HCT116 (cell line): ENCODE measurements around the gene ZNF417. TPM values are rescaled to one million over a fixed set of nuclear protein-coding genes. Genes with fewer than 3 reads are reported as not detected.

Experiments
- ATAC-seq: fragments of 200-7000 bp; cut with Tn5 transposase; 2 replicates; pipeline ENCODE4 v1.9.1; 2020; ENCODE audit warnings: mild to moderate bottlenecking, moderate library complexity
- BruUV-seq: library from RNA; stranded (reverse); fragments of 400-500 nt; replicated peaks from 2 replicates; lab custom pipeline; 2021; lab: Mats Ljungman, UMichigan
- CTCF ChIA-PET: fragments of 300-600 bp; sonication (Branson Sonifier 250); formaldehyde crosslinking; loops from one replicate; lab custom pipeline; 2021; ENCODE audit warnings: antibody characterized with exemption; lab: Charles Lee
- POLR2A ChIA-PET: fragments of 300-600, 350-600 bp; sonication (Branson Sonifier 250); formaldehyde crosslinking; loops from one replicate; lab custom pipeline; 2021; ENCODE audit warnings: antibody characterized with exemption; lab: Charles Lee
- RAD21 ChIA-PET, 2 experiments: fragments of 300-600 bp; sonication (Branson Sonifier 250); formaldehyde crosslinking; loops; one replicate each; lab custom pipeline; 2023; ENCODE audit warnings: low total read pairs in 2 of 2; ENCODE audit not compliant: uncharacterized antibody in 2 of 2, unreplicated experiment in 2 of 2, low non-redundant PET in 1 of 2; lab: Charles Lee
- DNase-seq: peaks from one replicate; pipeline ENCODE4 v3.0.0-alpha.2; 2010; ENCODE audit warnings: low read depth, low spot score
- H2AFZ ChIP-seq: fragments of 200-600 bp; shearing (Covaris generic), sonication (generic); 2 replicates; pipeline ENCODE4 v1.6.1; 2017; ENCODE audit warnings: low read depth, mixed run types, mixed read lengths, antibody characterized with exemption, low read length; ENCODE audit not compliant: poor library complexity, severe bottlenecking
- H3K27ac ChIP-seq: 2 replicates; pipeline ENCODE4 v1.5.1; 2012; ENCODE audit warnings: low read depth, low read length
- H3K27me3 ChIP-seq: fragments of 200-600 bp; sonication (generic); 2 replicates; pipeline ENCODE4 v1.6.1; 2016; ENCODE audit warnings: mixed run types, low read length, mixed read lengths; ENCODE audit not compliant: insufficient read depth
- H3K36me3 ChIP-seq, 2 experiments: fragments of 200-500 bp in 1 of 2; fragments of 200-600 bp in 1 of 2; sonication (Bioruptor generic) in 1 of 2; sonication (generic) in 1 of 2; 2 replicates each; pipeline versions ENCODE4 v1.5.1 to v1.6.1; 2014 to 2016; ENCODE audit warnings: low read length in 2 of 2, inconsistent platforms in 1 of 2, mixed read lengths in 1 of 2, mixed run types in 1 of 2; ENCODE audit not compliant: insufficient read depth in 2 of 2, control insufficient read depth in 1 of 2
- H3K4me1 ChIP-seq, 2 experiments: fragments of 200-600 bp in 1 of 2; sonication (generic) in 1 of 2; 2 replicates each; pipeline versions ENCODE4 v1.5.1 to v1.6.1; 2012 to 2017; ENCODE audit warnings: low read length in 2 of 2, inconsistent platforms in 1 of 2, mild to moderate bottlenecking in 1 of 2, mixed read lengths in 1 of 2, mixed run types in 1 of 2, moderate library complexity in 1 of 2; ENCODE audit not compliant: insufficient read depth in 2 of 2, control insufficient read depth in 1 of 2
- H3K4me2 ChIP-seq: fragments of 200-600 bp; sonication (generic); 2 replicates; pipeline ENCODE4 v1.6.1; 2017; ENCODE audit warnings: mixed run types, low read length, mixed read lengths
- H3K4me3 ChIP-seq, 2 experiments: fragments of 200-600 bp in 1 of 2; sonication (generic) in 1 of 2; replicated peaks in 1 of 2; 2 replicates each; pipeline ENCODE4 v1.5.1; 2011 to 2016; ENCODE audit warnings: low read length in 2 of 2, control low read depth in 1 of 2, low read depth in 1 of 2, mild to moderate bottlenecking in 1 of 2, mixed read lengths in 1 of 2, mixed run types in 1 of 2
- H3K79me2 ChIP-seq: fragments of 200-600 bp; sonication (generic); 2 replicates; pipeline ENCODE4 v1.6.1; 2017; ENCODE audit warnings: mild to moderate bottlenecking, mixed run types, low read length, moderate library complexity, mixed read lengths; ENCODE audit not compliant: insufficient read depth
- H3K9ac ChIP-seq: fragments of 200-600 bp; sonication (generic); 2 replicates; pipeline ENCODE4 v1.6.1; 2016; ENCODE audit warnings: low read length, mixed read lengths
- H3K9me2 ChIP-seq: fragments of 200-600 bp; sonication (generic), shearing (Covaris generic); 2 replicates; pipeline ENCODE4 v1.6.1; 2017; ENCODE audit warnings: mixed run types, mild to moderate bottlenecking, moderate library complexity; ENCODE audit not compliant: insufficient read depth
- H3K9me3 ChIP-seq, 2 experiments: fragments of 200-500 bp in 1 of 2; fragments of 200-600 bp in 1 of 2; sonication (Bioruptor generic) in 1 of 2; sonication (generic) in 1 of 2; 2 replicates each; pipeline ENCODE4 v1.6.1; 2014 to 2017; ENCODE audit warnings: low read length in 2 of 2, mixed read lengths in 2 of 2, inconsistent platforms in 1 of 2, low read depth in 1 of 2, mild to moderate bottlenecking in 1 of 2, mixed run types in 1 of 2, moderate library complexity in 1 of 2; ENCODE audit not compliant: control insufficient read depth in 1 of 2, insufficient read depth in 1 of 2
- H4K20me1 ChIP-seq: fragments of 200-600 bp; sonication (generic), shearing (Covaris generic); 2 replicates; pipeline ENCODE4 v1.6.1; 2017; ENCODE audit warnings: mixed run types, mild to moderate bottlenecking, moderate library complexity; ENCODE audit not compliant: insufficient read depth
- ATF3 ChIP-seq: IDR thresholded peaks from 2 replicates; pipeline ENCODE4 v1.6.1; 2012
- CBX3 ChIP-seq: IDR thresholded peaks from 2 replicates; pipeline ENCODE4 v1.6.1; 2012; ENCODE audit warnings: low read depth
- CEBPB ChIP-seq: IDR thresholded peaks from 2 replicates; pipeline ENCODE4 v1.6.1; 2012; ENCODE audit warnings: low read depth
- CTCF ChIP-seq, 3 experiments: fragments of 200-600 bp in 1 of 3; sonication (generic) in 1 of 3; IDR thresholded peaks in 2 of 3; conservative IDR thresholded peaks in 1 of 3; 2 replicates each; pipeline ENCODE4 v1.5.1; 2012 to 2017; ENCODE audit warnings: low read depth in 2 of 3, low read length in 2 of 3, antibody characterized with exemption in 1 of 3, borderline replicate concordance in 1 of 3, control low read depth in 1 of 3, mild to moderate bottlenecking in 1 of 3, mixed read lengths in 1 of 3, mixed run types in 1 of 3, moderate library complexity in 1 of 3; ENCODE audit not compliant: insufficient read depth in 1 of 3
- EGR1 ChIP-seq: IDR thresholded peaks from 2 replicates; pipeline ENCODE4 v1.6.1; 2012; ENCODE audit warnings: low read depth
- ELF1 ChIP-seq: IDR thresholded peaks from 2 replicates; pipeline ENCODE4 v1.6.1; 2012; ENCODE audit warnings: low read depth, borderline replicate concordance
- EZH2 ChIP-seq: fragments of 200-600 bp; sonication (generic); IDR thresholded peaks from 2 replicates; pipeline ENCODE4 v1.6.1; 2017; ENCODE audit warnings: antibody characterized with exemption, mixed run types
- EZH2phosphoT487 ChIP-seq: fragments of 200-600 bp; IDR thresholded peaks from 2 replicates; pipeline ENCODE4 v1.6.1; 2018; ENCODE audit warnings: antibody characterized with exemption, borderline replicate concordance
- FOSL1 ChIP-seq: IDR thresholded peaks from 2 replicates; pipeline ENCODE4 v1.6.1; 2012; ENCODE audit warnings: low read depth
- MAX ChIP-seq: IDR thresholded peaks from 2 replicates; pipeline ENCODE4 v1.6.1; 2012
- POLR2A ChIP-seq: IDR thresholded peaks from 2 replicates; pipeline ENCODE4 v1.7.0; 2011; ENCODE audit warnings: borderline replicate concordance; ENCODE audit not compliant: insufficient read depth, insufficient read length; ENCODE audit errors: extremely low read depth
- POLR2AphosphoS5 ChIP-seq: IDR thresholded peaks from 2 replicates; pipeline ENCODE4 v1.6.1; 2011; ENCODE audit warnings: mild to moderate bottlenecking, low read depth, low read length, moderate library complexity
- RAD21 ChIP-seq: IDR thresholded peaks from 2 replicates; pipeline ENCODE4 v1.6.1; 2012; ENCODE audit warnings: low read depth, mild to moderate bottlenecking
- SP1 ChIP-seq: IDR thresholded peaks from 2 replicates; pipeline ENCODE4 v1.6.1; 2012; ENCODE audit warnings: low read depth
- SRF ChIP-seq: IDR thresholded peaks from 2 replicates; pipeline ENCODE4 v1.6.1; 2012; ENCODE audit warnings: low read depth
- TCF7L2 ChIP-seq: IDR thresholded peaks from 2 replicates; pipeline ENCODE4 v1.7.0; 2011; ENCODE audit warnings: borderline replicate concordance, inconsistent platforms; ENCODE audit not compliant: insufficient read depth, insufficient read length; ENCODE audit errors: extremely low read depth
- ZBTB33 ChIP-seq: IDR thresholded peaks from 2 replicates; pipeline ENCODE4 v1.6.1; 2011; ENCODE audit warnings: mild to moderate bottlenecking, low read length, moderate library complexity; ENCODE audit not compliant: insufficient replicate concordance; ENCODE audit errors: extremely low read depth
- ZFX ChIP-seq: fragments of 450-650 bp; IDR thresholded peaks from 2 replicates; pipeline ENCODE4 v1.6.1; 2017
- ZNF274 ChIP-seq: fragments of 200-500 bp; sonication (Bioruptor generic); IDR thresholded peaks from 2 replicates; pipeline ENCODE4 v1.6.1; 2014; ENCODE audit warnings: mild to moderate bottlenecking, low read depth, low read length, inconsistent platforms
- intact Hi-C: fragments of 100-400 bp; cut with micrococcal nuclease; formaldehyde crosslinking; loops from 2 replicates; pipeline ENCODE4 v1.10.0; 2022
- total RNA-seq: library from RNA; stranded (reverse); gene quantifications from one replicate; pipeline ENCODE4 v1.2.1, GENCODE V29; 2021; ENCODE audit not compliant: unreplicated experiment

ZNF417 gene
- total RNA-seq, 1 experiment from 2014 or later, result 6.8 TPM

GRCh38 chr19:57947088-57947418 lies 30.7 kb upstream of the ZNF417 start:
- Histone ChIP-seq H3K27me3 (no peaks in the 10 kb centered on the region), H2AFZ (no peak overlapping the region), H3K9me3 (peaks cover under 1 to 23% of the 10 kb centered on the region in 2 experiments; a peak in 2 of 4 replicates), H3K79me2 (no peaks in the 10 kb centered on the region), H3K9ac (no peak overlapping the region), H3K9me2 (no peaks in the 10 kb centered on the region), H3K36me3 (no peaks in the 10 kb centered on the region), H3K4me2 (no peak overlapping the region)
- intact Hi-C loops, result no loop called here
- ATAC-seq, result no peak
- CTCF ChIA-PET, result no interaction called here
- POLR2A ChIA-PET, result no interaction called here
- RAD21 ChIA-PET, result no interaction called here
- no TSS peak for BruUV-seq
- TF ChIP-seq ZNF274 (no peak), CTCF (IDR thresholded peaks at IDR 0.05 in 2 of 3, conservative IDR thresholded peaks at IDR 0.05 in 1 of 3; ENCODE audit: borderline replicate concordance in 1 of 3, insufficient read depth in 1 of 3, low read depth in 2 of 3, low read length in 2 of 3) (no peak), CBX3 (no peak), TCF7L2 (no peak), ZFX (no peak), CEBPB (no peak), EZH2 (no peak), ATF3 (no peak), MAX (no peak), RAD21 (no peak), POLR2A (no peak), ELF1 (no peak), ZBTB33 (no peak), EZH2phosphoT487 (no peak), SP1 (no peak), FOSL1 (no peak), EGR1 (no peak), SRF (no peak), POLR2AphosphoS5 (no peak)
- TF ChIP-seq, all 23 proteins: peak for 0
- Histone ChIP-seq H4K20me1 (no peaks in the 10 kb centered on the region), H3K4me1 (no peaks in the 10 kb centered on the region), H3K4me3 (no peak overlapping the region), H3K27ac (no peak overlapping the region)
- DNase-seq, result no peak
